SK-N-SH treated with all-trans-retinoic acid at 6 μM for 48 hours (cell line): ENCODE data around the gene HACL1.
A peak's percentile ranks its signal among the peaks of the same experiment; 100 is the strongest.

ENCODE experiments used
- ATAC-seq: fragments of 200-7000 bp; cut with Tn5 transposase; 3 replicates; pipeline ENCODE4 v1.9.1; 2020; ENCODE audit warnings: mild to moderate bottlenecking, moderate library complexity
- ARNTL ChIP-seq: fragments of 450-650 bp; formaldehyde crosslinking; IDR thresholded peaks from 2 replicates; pipeline ENCODE4 v1.5.0; 2020; ENCODE audit warnings: low read depth, mild to moderate bottlenecking, moderate library complexity, borderline replicate concordance
- BACH2 ChIP-seq: fragments of 250-450 bp; sonication (Bioruptor Pico); IDR thresholded peaks from 2 replicates; pipeline ENCODE4 v1.9.0; 2021; ENCODE audit warnings: mild to moderate bottlenecking, borderline replicate concordance
- CSDC2 ChIP-seq: fragments of 250-450 bp; sonication (Bioruptor Pico); IDR thresholded peaks from 2 replicates; pipeline ENCODE4 v1.5.0; 2020; ENCODE audit warnings: mild to moderate bottlenecking, moderate library complexity
- CSRNP3 ChIP-seq: fragments of 250-450 bp; sonication (Bioruptor Pico); IDR thresholded peaks from 2 replicates; pipeline ENCODE4 v1.5.1; 2021; ENCODE audit warnings: mild to moderate bottlenecking, moderate library complexity
- ESRRG ChIP-seq: fragments of 250-450 bp; sonication (Bioruptor Pico); IDR thresholded peaks from 2 replicates; pipeline ENCODE4 v1.6.1; 2021; ENCODE audit warnings: mild to moderate bottlenecking
- GLIS3 ChIP-seq: fragments of 250-450 bp; sonication (Bioruptor Pico); IDR thresholded peaks from 2 replicates; pipeline ENCODE4 v1.5.0; 2020; ENCODE audit warnings: mild to moderate bottlenecking, moderate library complexity
- ISL1 ChIP-seq: fragments of 250-450 bp; sonication (Bioruptor Pico); IDR thresholded peaks from 2 replicates; pipeline ENCODE4 v2.1.2; 2022; ENCODE audit warnings: mild to moderate bottlenecking, moderate library complexity
- OSR1 ChIP-seq: fragments of 250-450 bp; sonication (Bioruptor Pico); IDR thresholded peaks from 2 replicates; pipeline ENCODE4 v1.8.0; 2022; ENCODE audit warnings: moderate library complexity, mild to moderate bottlenecking, inconsistent platforms
- PATZ1 ChIP-seq: fragments of 250-450 bp; sonication (Bioruptor Pico); IDR thresholded peaks from 2 replicates; pipeline ENCODE4 v1.8.0; 2020; ENCODE audit warnings: mild to moderate bottlenecking, moderate library complexity, borderline replicate concordance
- POU6F1 ChIP-seq: fragments of 250-450 bp; sonication (Bioruptor Pico); IDR thresholded peaks from 2 replicates; pipeline ENCODE4 v1.8.0; 2021; ENCODE audit warnings: low read depth, mild to moderate bottlenecking, moderate library complexity, borderline replicate concordance
- PPARA ChIP-seq: fragments of 250-450 bp; sonication (Bioruptor Pico); IDR thresholded peaks from 2 replicates; pipeline ENCODE4 v1.5.0; 2020; ENCODE audit warnings: mild to moderate bottlenecking, borderline replicate concordance
- RARB ChIP-seq: fragments of 250-450 bp; sonication (Bioruptor Pico); IDR thresholded peaks from 2 replicates; pipeline ENCODE4 v1.8.0; 2021; ENCODE audit warnings: mild to moderate bottlenecking, moderate library complexity
- SNAI2 ChIP-seq: fragments of 250-450 bp; sonication (Bioruptor Pico); IDR thresholded peaks from 2 replicates; pipeline ENCODE4 v1.5.0; 2020; ENCODE audit warnings: mild to moderate bottlenecking, moderate library complexity
- TCF4 ChIP-seq: fragments of 250-450 bp; sonication (Bioruptor Pico); IDR thresholded peaks from 2 replicates; pipeline ENCODE4 v1.8.0; 2021; ENCODE audit warnings: mild to moderate bottlenecking, moderate library complexity, borderline replicate concordance
- TOX ChIP-seq: fragments of 250-450 bp; sonication (Bioruptor Pico); IDR thresholded peaks from 2 replicates; pipeline ENCODE4 v1.8.0; 2021; ENCODE audit warnings: mild to moderate bottlenecking, moderate library complexity, borderline replicate concordance
- TSHZ2 ChIP-seq: fragments of 250-450 bp; sonication (Bioruptor Pico); IDR thresholded peaks from 2 replicates; pipeline ENCODE4 v1.5.0; 2020; ENCODE audit warnings: mild to moderate bottlenecking, moderate library complexity
- ZC3H10 ChIP-seq: fragments of 250-450 bp; sonication (Bioruptor Pico); IDR thresholded peaks from 2 replicates; pipeline ENCODE4 v1.5.1; 2021; ENCODE audit warnings: mild to moderate bottlenecking, moderate library complexity
- ZFP3 ChIP-seq: fragments of 250-450 bp; sonication (Bioruptor Pico); IDR thresholded peaks from 2 replicates; pipeline ENCODE4 v1.5.0; 2020; ENCODE audit warnings: mild to moderate bottlenecking, moderate library complexity
- ZFP30 ChIP-seq: fragments of 450-650 bp; formaldehyde crosslinking; IDR thresholded peaks from 2 replicates; pipeline ENCODE4 v1.5.0; 2022; ENCODE audit warnings: mild to moderate bottlenecking, moderate library complexity
- ZNF565 ChIP-seq: fragments of 450-650 bp; formaldehyde crosslinking; conservative IDR thresholded peaks from 2 replicates; pipeline ENCODE4 v1.5.0; 2020; ENCODE audit warnings: low read depth, mild to moderate bottlenecking, moderate library complexity
- ZNF70 ChIP-seq: fragments of 450-650 bp; formaldehyde crosslinking; IDR thresholded peaks from 2 replicates; pipeline ENCODE4 v1.5.0; 2020; ENCODE audit warnings: mild to moderate bottlenecking, moderate library complexity
- ZNF8 ChIP-seq: fragments of 450-650 bp; formaldehyde crosslinking; IDR thresholded peaks from 2 replicates; pipeline ENCODE4 v1.5.0; 2020; ENCODE audit warnings: mild to moderate bottlenecking, moderate library complexity

The HACL1 gene

GRCh38 chr3:15558581-15558980 lies 42.8 kb downstream of the HACL1 start:
- ATAC-seq: no peak
- TF ChIP-seq BACH2: no peak
- no peak for TF ChIP-seq ESRRG (CRISPR knock-in tag)
- TF ChIP-seq PPARA (CRISPR knock-in tag): no peak
- TF ChIP-seq CSRNP3 (CRISPR knock-in tag): no peak
- TF ChIP-seq PATZ1 (CRISPR knock-in tag): no peak
- TF ChIP-seq TSHZ2 (CRISPR knock-in tag): no peak
- TF ChIP-seq CSDC2 (CRISPR knock-in tag): no peak
- TF ChIP-seq ARNTL (CRISPR knock-in tag): no peak
- TF ChIP-seq ZFP3 (CRISPR knock-in tag): no peak
- no peak for TF ChIP-seq ZC3H10 (CRISPR knock-in tag)
- no peak for TF ChIP-seq SNAI2 (CRISPR knock-in tag)
- no peak for TF ChIP-seq ZNF565
- no peak for TF ChIP-seq TCF4 (CRISPR knock-in tag)
- TF ChIP-seq TOX (CRISPR knock-in tag): no peak
- TF ChIP-seq ZNF8: no peak
- no peak for TF ChIP-seq ZNF70 (CRISPR knock-in tag)
- TF ChIP-seq GLIS3: no peak

- ATAC-seq: peak; percentile 99
- no peak for TF ChIP-seq ZFP30 (CRISPR knock-in tag)
- no peak for TF ChIP-seq OSR1 (CRISPR knock-in tag)
- no peak for TF ChIP-seq CSDC2 (CRISPR knock-in tag)
- TF ChIP-seq BACH2: no peak
These were observed 43.8 kb downstream of the HACL1 start for GRCh38 chr3:15557511-15557946.

GRCh38 chr3:15556512-15556911 lies 44.9 kb downstream of the HACL1 start:
- no peak for ATAC-seq
- no peak for TF ChIP-seq ZNF565
- TF ChIP-seq SNAI2 (CRISPR knock-in tag): no peak
- no peak for TF ChIP-seq PPARA (CRISPR knock-in tag)
- no peak for TF ChIP-seq RARB
- TF ChIP-seq ZFP30 (CRISPR knock-in tag): no peak
- no peak for TF ChIP-seq TOX (CRISPR knock-in tag)
- no peak for TF ChIP-seq ZFP3 (CRISPR knock-in tag)
- TF ChIP-seq GLIS3: no peak
- TF ChIP-seq CSRNP3 (CRISPR knock-in tag): no peak
- no peak for TF ChIP-seq CSDC2 (CRISPR knock-in tag)
- TF ChIP-seq BACH2: no peak
- TF ChIP-seq ZNF8: no peak
- no peak for TF ChIP-seq ISL1
- no peak for TF ChIP-seq OSR1 (CRISPR knock-in tag)
- TF ChIP-seq ZNF70 (CRISPR knock-in tag): no peak
- no peak for TF ChIP-seq ARNTL (CRISPR knock-in tag)
- TF ChIP-seq POU6F1 (CRISPR knock-in tag): no peak
- no peak for TF ChIP-seq TCF4 (CRISPR knock-in tag)
- TF ChIP-seq, all 23 proteins: peak for 0
